HepG2 (cell line): ENCODE results near the gene NFATC4. TPM values are rescaled to one million over a fixed set of nuclear protein-coding genes. Genes with fewer than 3 reads are reported as not detected.
A peak's percentile ranks its signal among the peaks of the same experiment; 100 is the strongest.

ENCODE experiments used
- AGO2 ChIP-seq: fragments of 200-400 bp; formaldehyde crosslinking; optimal IDR thresholded peaks from 2 replicates; pipeline ENCODE3; 2017; ENCODE audit warnings: mild to moderate bottlenecking, low read depth, low read length, moderate library complexity
- CBX2 ChIP-seq, 2 experiments: fragments of 200-600 bp in 1 of 2; sonication (generic); formaldehyde crosslinking in 1 of 2; IDR thresholded peaks; 2 replicates each; pipeline versions ENCODE4 v1.7.0 to v1.8.1; 2018 to 2022; ENCODE audit warnings: low read depth in 2 of 2, low read length in 1 of 2, mild to moderate bottlenecking in 1 of 2, missing genetic modification reagents in 1 of 2
- DNMT3B ChIP-seq: conservative IDR thresholded peaks from 2 replicates; pipeline ENCODE4 v1.6.1; 2016; ENCODE audit warnings: missing biosample characterization, control low read depth
- HMG20B ChIP-seq: conservative IDR thresholded peaks from 2 replicates; pipeline ENCODE4 v1.6.1; 2016; ENCODE audit warnings: missing genetic modification reagents, missing compliant biosample characterization
- HNF4G ChIP-seq, 2 experiments: sonication (generic) in 1 of 2; formaldehyde crosslinking in 1 of 2; IDR thresholded peaks; 2 replicates each; pipeline versions ENCODE4 v1.4.0 to v1.6.1; 2011 to 2020; ENCODE audit warnings: borderline replicate concordance in 2 of 2, low read depth in 2 of 2, mild to moderate bottlenecking in 2 of 2, low read length in 1 of 2, missing genetic modification reagents in 1 of 2, moderate library complexity in 1 of 2
- IRF2 ChIP-seq: IDR thresholded peaks from 2 replicates; pipeline ENCODE4 v1.6.1; 2018; ENCODE audit warnings: missing genetic modification reagents, missing compliant biosample characterization
- KDM3A ChIP-seq: IDR thresholded peaks from 2 replicates; pipeline ENCODE4 v1.6.1; 2018; ENCODE audit warnings: low read depth, missing compliant biosample characterization
- MEIS2 ChIP-seq: sonication (generic); formaldehyde crosslinking; IDR thresholded peaks from 2 replicates; pipeline ENCODE4 v1.9.0; 2021; ENCODE audit warnings: mild to moderate bottlenecking, missing genetic modification reagents
- PPARG ChIP-seq: conservative IDR thresholded peaks from 2 replicates; pipeline ENCODE4 v1.6.1; 2016; ENCODE audit warnings: missing biosample characterization, missing genetic modification reagents
- RBFOX2 ChIP-seq: fragments of 200-400 bp; formaldehyde crosslinking; IDR thresholded peaks from 2 replicates; pipeline ENCODE4 v1.6.1; 2017; ENCODE audit warnings: low read depth, mild to moderate bottlenecking, low read length
- SMARCC2 ChIP-seq: fragments of 450-650 bp; IDR thresholded peaks from 2 replicates; pipeline ENCODE4 v1.6.1; 2017; ENCODE audit warnings: antibody characterized with exemption, mild to moderate bottlenecking
- SRF ChIP-seq: IDR thresholded peaks from 2 replicates; pipeline ENCODE4 v1.6.1; 2011; ENCODE audit warnings: mild to moderate bottlenecking, low read depth, low read length, moderate library complexity
- THYN1 ChIP-seq: sonication (generic); formaldehyde crosslinking; IDR thresholded peaks from 2 replicates; pipeline ENCODE4 v1.8.1; 2023; ENCODE audit warnings: low read depth, mild to moderate bottlenecking, moderate library complexity, missing genetic modification reagents, borderline replicate concordance
- ZNF138 ChIP-seq: sonication (generic); formaldehyde crosslinking; IDR thresholded peaks from 2 replicates; pipeline ENCODE4 v1.5.0; 2020; ENCODE audit warnings: mild to moderate bottlenecking, low read depth, missing genetic modification reagents
- ZNF496 ChIP-seq: sonication (generic); formaldehyde crosslinking; IDR thresholded peaks from 2 replicates; pipeline ENCODE4 v1.8.1; 2023; ENCODE audit warnings: mild to moderate bottlenecking, moderate library complexity, missing genetic modification reagents; ENCODE audit not compliant: insufficient replicate concordance
- ZNF792 ChIP-seq: IDR thresholded peaks from 2 replicates; pipeline ENCODE4 v1.6.1; 2016
- ZNF891 ChIP-seq: sonication (generic); formaldehyde crosslinking; IDR thresholded peaks from 2 replicates; pipeline ENCODE4 v1.5.0; 2020; ENCODE audit warnings: mild to moderate bottlenecking, missing genetic modification reagents
- ZSCAN30 ChIP-seq: sonication (generic); formaldehyde crosslinking; IDR thresholded peaks from 2 replicates; pipeline ENCODE4 v1.5.0; 2020; ENCODE audit warnings: mild to moderate bottlenecking, missing genetic modification reagents
- polyA plus RNA-seq, 8 experiments: library from polyadenylated mRNA; depleted of rRNA in 3 of 8; stranded (reverse) in 7 of 8; unstranded in 1 of 8; fragments of >200 nt; fragmentation: Illumina TruSeq in 4 of 8; extraction: Trizol in 4 of 8; gene quantifications; 2 replicates each; pipeline versions ENCODE4 v1.2.1 to v1.2.3, GENCODE V29; 2011 to 2016; ENCODE audit warnings: low read depth in 4 of 8, missing spikeins in 1 of 8, mixed read lengths in 1 of 8; ENCODE audit not compliant: insufficient read depth in 1 of 8
- total RNA-seq, 5 experiments: library from RNA; depleted of rRNA; stranded (reverse); fragments of >200 nt; fragmentation: Illumina TruSeq; extraction: Trizol; gene quantifications; 2 replicates each; pipeline ENCODE4 v1.2.3, GENCODE V29; 2016; ENCODE audit warnings: low read depth in 1 of 5
- TF ChIP-seq, protein P1 (sequence below): IDR thresholded peaks from 2 replicates; pipeline ENCODE4 v1.6.1; 2018; ENCODE audit warnings: missing genetic modification reagents, mild to moderate bottlenecking, missing compliant biosample characterization
- TF ChIP-seq, protein P2 (sequence below): IDR thresholded peaks from 2 replicates; pipeline ENCODE4 v1.4.0; 2020; ENCODE audit warnings: mild to moderate bottlenecking, missing genetic modification reagents
- TF ChIP-seq, protein P3 (sequence below): sonication (generic); formaldehyde crosslinking; IDR thresholded peaks from 2 replicates; pipeline ENCODE4 v1.4.0; 2020; ENCODE audit warnings: mild to moderate bottlenecking, low read depth, missing genetic modification reagents

The NFATC4 gene
- total and polyA plus RNA-seq, 2 of the 13 experiments (the other 11 are each of a cell fraction or from before 2014, with no cell fraction given) = 0.04 to 0.15 TPM

DNA sequence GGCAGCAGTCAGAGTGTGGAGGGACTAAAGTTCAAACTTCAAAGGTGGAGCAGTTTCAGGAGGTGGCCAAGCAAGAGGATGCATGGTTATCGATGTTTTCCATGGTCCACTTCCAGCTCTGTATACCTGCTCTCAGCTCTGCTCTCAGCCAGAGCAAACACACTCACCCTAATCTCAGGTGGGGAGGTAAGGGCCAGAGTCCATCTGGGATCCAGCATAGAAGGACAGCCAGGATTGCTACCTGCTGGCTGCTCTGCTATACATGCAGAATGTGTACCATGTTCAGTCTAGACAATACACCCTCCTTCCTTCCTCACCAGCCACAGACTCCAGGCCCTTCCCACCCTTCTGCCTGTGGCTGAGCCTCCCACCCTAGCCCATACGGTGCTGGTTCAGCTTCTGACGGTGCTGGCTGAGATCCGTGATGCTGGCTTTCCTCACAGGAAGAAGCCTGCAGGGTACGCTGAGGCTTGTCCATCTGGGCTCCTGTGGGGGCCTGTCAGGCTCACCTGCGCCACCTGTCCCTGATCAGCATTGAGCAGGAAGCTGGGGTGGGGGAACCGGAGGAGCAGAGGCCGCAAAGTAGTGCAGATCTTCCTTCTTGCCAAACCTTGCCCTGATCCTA is 59.0 kb downstream of the NFATC4 start (continued):
- 0 out of 2 replicates have a peak, but pooled peaks have one; percentile 71 for TF ChIP-seq IRF2 (CRISPR knock-in tag)
- TF ChIP-seq, protein P1, sequence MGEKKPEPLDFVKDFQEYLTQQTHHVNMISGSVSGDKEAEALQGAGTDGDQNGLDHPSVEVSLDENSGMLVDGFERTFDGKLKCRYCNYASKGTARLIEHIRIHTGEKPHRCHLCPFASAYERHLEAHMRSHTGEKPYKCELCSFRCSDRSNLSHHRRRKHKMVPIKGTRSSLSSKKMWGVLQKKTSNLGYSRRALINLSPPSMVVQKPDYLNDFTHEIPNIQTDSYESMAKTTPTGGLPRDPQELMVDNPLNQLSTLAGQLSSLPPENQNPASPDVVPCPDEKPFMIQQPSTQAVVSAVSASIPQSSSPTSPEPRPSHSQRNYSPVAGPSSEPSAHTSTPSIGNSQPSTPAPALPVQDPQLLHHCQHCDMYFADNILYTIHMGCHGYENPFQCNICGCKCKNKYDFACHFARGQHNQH = peak; percentile 86; the same call in 1 of the 2 replicates
- TF ChIP-seq RBFOX2 = no peak
- TF ChIP-seq MEIS2 (CRISPR knock-in tag) = 0 out of 2 replicates have a peak, but pooled peaks have one; percentile 51
- peak; percentile 82; the same call in 1 of the 2 replicates for TF ChIP-seq KDM3A
- TF ChIP-seq AGO2 = no peak
- TF ChIP-seq ZNF138 = peak; percentile 65
- TF ChIP-seq ZNF891 (CRISPR knock-in tag) = no peak
- TF ChIP-seq, protein P2, sequence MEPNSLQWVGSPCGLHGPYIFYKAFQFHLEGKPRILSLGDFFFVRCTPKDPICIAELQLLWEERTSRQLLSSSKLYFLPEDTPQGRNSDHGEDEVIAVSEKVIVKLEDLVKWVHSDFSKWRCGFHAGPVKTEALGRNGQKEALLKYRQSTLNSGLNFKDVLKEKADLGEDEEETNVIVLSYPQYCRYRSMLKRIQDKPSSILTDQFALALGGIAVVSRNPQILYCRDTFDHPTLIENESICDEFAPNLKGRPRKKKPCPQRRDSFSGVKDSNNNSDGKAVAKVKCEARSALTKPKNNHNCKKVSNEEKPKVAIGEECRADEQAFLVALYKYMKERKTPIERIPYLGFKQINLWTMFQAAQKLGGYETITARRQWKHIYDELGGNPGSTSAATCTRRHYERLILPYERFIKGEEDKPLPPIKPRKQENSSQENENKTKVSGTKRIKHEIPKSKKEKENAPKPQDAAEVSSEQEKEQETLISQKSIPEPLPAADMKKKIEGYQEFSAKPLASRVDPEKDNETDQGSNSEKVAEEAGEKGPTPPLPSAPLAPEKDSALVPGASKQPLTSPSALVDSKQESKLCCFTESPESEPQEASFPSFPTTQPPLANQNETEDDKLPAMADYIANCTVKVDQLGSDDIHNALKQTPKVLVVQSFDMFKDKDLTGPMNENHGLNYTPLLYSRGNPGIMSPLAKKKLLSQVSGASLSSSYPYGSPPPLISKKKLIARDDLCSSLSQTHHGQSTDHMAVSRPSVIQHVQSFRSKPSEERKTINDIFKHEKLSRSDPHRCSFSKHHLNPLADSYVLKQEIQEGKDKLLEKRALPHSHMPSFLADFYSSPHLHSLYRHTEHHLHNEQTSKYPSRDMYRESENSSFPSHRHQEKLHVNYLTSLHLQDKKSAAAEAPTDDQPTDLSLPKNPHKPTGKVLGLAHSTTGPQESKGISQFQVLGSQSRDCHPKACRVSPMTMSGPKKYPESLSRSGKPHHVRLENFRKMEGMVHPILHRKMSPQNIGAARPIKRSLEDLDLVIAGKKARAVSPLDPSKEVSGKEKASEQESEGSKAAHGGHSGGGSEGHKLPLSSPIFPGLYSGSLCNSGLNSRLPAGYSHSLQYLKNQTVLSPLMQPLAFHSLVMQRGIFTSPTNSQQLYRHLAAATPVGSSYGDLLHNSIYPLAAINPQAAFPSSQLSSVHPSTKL (CRISPR knock-in tag) = peak; percentile 94
- TF ChIP-seq ZNF792 (CRISPR knock-in tag) = peak; percentile 75; the same call in 1 of the 2 replicates
- no peak for TF ChIP-seq ZSCAN30 (CRISPR knock-in tag)
- 0 out of 2 replicates have a peak, but pooled peaks have one; percentile 18 for TF ChIP-seq HMG20B
- TF ChIP-seq CBX2 (IDR thresholded peaks at IDR 0.05; ENCODE audit: low read depth, low read length) = no peak
- peak; percentile 52; the same call in 1 of the 2 replicates for TF ChIP-seq CBX2 (CRISPR knock-in tag; IDR thresholded peaks at IDR 0.05; ENCODE audit: low read depth)
- TF ChIP-seq, protein P3, sequence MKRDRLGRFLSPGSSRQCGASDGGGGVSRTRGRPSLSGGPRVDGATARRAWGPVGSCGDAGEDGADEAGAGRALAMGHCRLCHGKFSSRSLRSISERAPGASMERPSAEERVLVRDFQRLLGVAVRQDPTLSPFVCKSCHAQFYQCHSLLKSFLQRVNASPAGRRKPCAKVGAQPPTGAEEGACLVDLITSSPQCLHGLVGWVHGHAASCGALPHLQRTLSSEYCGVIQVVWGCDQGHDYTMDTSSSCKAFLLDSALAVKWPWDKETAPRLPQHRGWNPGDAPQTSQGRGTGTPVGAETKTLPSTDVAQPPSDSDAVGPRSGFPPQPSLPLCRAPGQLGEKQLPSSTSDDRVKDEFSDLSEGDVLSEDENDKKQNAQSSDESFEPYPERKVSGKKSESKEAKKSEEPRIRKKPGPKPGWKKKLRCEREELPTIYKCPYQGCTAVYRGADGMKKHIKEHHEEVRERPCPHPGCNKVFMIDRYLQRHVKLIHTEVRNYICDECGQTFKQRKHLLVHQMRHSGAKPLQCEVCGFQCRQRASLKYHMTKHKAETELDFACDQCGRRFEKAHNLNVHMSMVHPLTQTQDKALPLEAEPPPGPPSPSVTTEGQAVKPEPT (CRISPR knock-in tag) = peak; percentile 84
- TF ChIP-seq THYN1 (CRISPR knock-in tag) = no peak
- TF ChIP-seq HNF4G (IDR thresholded peaks at IDR 0.05; ENCODE audit: borderline replicate concordance, low read depth, low read length) = peak; percentile 97
- peak; percentile 95 for TF ChIP-seq HNF4G (CRISPR knock-in tag; IDR thresholded peaks at IDR 0.05; ENCODE audit: borderline replicate concordance, low read depth)
- TF ChIP-seq ZNF496 (CRISPR knock-in tag) = no peak
- TF ChIP-seq SMARCC2 = no peak
- 0 out of 2 replicates have a peak, but pooled peaks have one; percentile 48 for TF ChIP-seq DNMT3B (CRISPR knock-in tag)
- peak; percentile 67; the same call in 1 of the 2 replicates for TF ChIP-seq PPARG (CRISPR knock-in tag)
- peak; percentile 56; the same call in 1 of the 2 replicates for TF ChIP-seq SRF
